Suprapubic skin (tissue), 4 donors: ENCODE results near the gene PATL1. TPM values are rescaled to one million over a fixed set of nuclear protein-coding genes. Genes with fewer than 3 reads are reported as not detected.
"Not testable (repeated sequence)": the region's sequence is repeated elsewhere in the genome, so short reads cannot be mapped to it uniquely, and the experiment has no call there.

Source experiments
- DNase-seq, 2 donors: peaks; one replicate each; pipeline ENCODE4 v3.0.0-alpha.2; 2019; ENCODE audit warnings: low spot score in 2 of 2
- H3K27ac ChIP-seq: fragments of 200-600 bp; sonication (generic); one replicate; pipeline ENCODE4 v1.5.1; 2019
- H3K27me3 ChIP-seq: fragments of 200-600 bp; sonication (generic); one replicate; pipeline ENCODE4 v1.5.1; 2019
- H3K36me3 ChIP-seq: fragments of 200-600 bp; sonication (generic); one replicate; pipeline ENCODE4 v1.5.1; 2019
- H3K4me1 ChIP-seq: fragments of 200-600 bp; sonication (generic); one replicate; pipeline ENCODE4 v1.5.1; 2019
- H3K4me3 ChIP-seq: fragments of 200-600 bp; sonication (generic); one replicate; pipeline ENCODE4 v1.5.1; 2019; ENCODE audit warnings: mild to moderate bottlenecking
- H3K9me3 ChIP-seq: fragments of 200-600 bp; sonication (generic); one replicate; pipeline ENCODE4 v1.5.1; 2019
- EP300 ChIP-seq: sonication (generic); formaldehyde crosslinking; IDR thresholded peaks from one replicate; pipeline ENCODE4 v1.6.1; 2017; ENCODE audit warnings: antibody characterized with exemption
- POLR2A ChIP-seq, 2 donors: fragments of 450-650 bp; IDR thresholded peaks; one replicate each; pipeline ENCODE4 v1.6.1; 2017; ENCODE audit warnings: antibody characterized with exemption in 2 of 2, mild to moderate bottlenecking in 2 of 2, moderate library complexity in 2 of 2
- POLR2AphosphoS5 ChIP-seq, 3 donors: sonication (generic); formaldehyde crosslinking; IDR thresholded peaks; one replicate each; pipeline ENCODE4 v1.6.1; 2017; ENCODE audit warnings: antibody characterized with exemption in 3 of 3
- WGBS: methylation state at CpG from one replicate; pipeline ENCODE4 v1.1.5; 2018; 5-methylcytosine and 5-hydroxymethylcytosine counted together
- total RNA-seq, 4 donors: library from RNA; depleted of rRNA; stranded (reverse); fragments of >200 nt; gene quantifications; one replicate each; pipeline ENCODE4 v1.1.0, GENCODE V29; 2016
- TF ChIP-seq, protein P1 (sequence below), 2 donors: fragments of 200-600 bp in 1 of 2; fragments of 450-650 bp in 1 of 2; sonication (generic) in 1 of 2; IDR thresholded peaks; one replicate each; pipeline ENCODE4 v1.5.1; 2016 to 2019; ENCODE audit warnings: antibody characterized with exemption in 2 of 2, mild to moderate bottlenecking in 1 of 2, moderate library complexity in 1 of 2

The PATL1 gene
- total RNA-seq, 4 donors from 2014 or later, result 14.3 to 23.2 (median 19.2) TPM

DNA sequence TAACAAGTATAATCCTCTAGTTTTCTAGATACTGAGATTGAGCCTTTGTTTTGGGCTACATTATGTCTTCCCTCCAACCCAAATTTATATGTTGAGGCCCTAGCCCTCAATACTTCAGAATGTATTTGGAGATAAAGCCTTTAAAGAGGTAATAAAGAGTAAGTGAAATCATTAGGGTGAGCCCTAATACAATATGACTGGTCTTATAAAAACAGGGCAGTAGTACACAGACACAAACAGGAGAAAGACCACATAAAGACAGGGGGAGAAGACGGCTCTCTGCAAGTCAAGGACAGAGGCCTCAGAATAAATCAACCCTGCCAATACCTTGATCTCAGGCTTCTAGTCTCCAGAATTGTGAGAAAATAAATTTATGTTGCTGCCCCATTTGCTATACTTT is 38.5 kb upstream of the PATL1 start:
- no peak for TF ChIP-seq EP300
- TF ChIP-seq, protein P1, sequence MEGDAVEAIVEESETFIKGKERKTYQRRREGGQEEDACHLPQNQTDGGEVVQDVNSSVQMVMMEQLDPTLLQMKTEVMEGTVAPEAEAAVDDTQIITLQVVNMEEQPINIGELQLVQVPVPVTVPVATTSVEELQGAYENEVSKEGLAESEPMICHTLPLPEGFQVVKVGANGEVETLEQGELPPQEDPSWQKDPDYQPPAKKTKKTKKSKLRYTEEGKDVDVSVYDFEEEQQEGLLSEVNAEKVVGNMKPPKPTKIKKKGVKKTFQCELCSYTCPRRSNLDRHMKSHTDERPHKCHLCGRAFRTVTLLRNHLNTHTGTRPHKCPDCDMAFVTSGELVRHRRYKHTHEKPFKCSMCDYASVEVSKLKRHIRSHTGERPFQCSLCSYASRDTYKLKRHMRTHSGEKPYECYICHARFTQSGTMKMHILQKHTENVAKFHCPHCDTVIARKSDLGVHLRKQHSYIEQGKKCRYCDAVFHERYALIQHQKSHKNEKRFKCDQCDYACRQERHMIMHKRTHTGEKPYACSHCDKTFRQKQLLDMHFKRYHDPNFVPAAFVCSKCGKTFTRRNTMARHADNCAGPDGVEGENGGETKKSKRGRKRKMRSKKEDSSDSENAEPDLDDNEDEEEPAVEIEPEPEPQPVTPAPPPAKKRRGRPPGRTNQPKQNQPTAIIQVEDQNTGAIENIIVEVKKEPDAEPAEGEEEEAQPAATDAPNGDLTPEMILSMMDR (IDR thresholded peaks at IDR 0.05), result no peak
- TF ChIP-seq POLR2A (IDR thresholded peaks at IDR 0.05), result no peak
- no peak for TF ChIP-seq POLR2AphosphoS5 (IDR thresholded peaks at IDR 0.05)
- Histone ChIP-seq H3K4me1 (no peaks in the 10 kb centered on the region), H3K4me3 (no peak overlapping the region), H3K27me3 (peaks cover 3% of the 10 kb centered on the region), H3K27ac (no peak overlapping the region), H3K36me3 (no peaks in the 10 kb centered on the region), H3K9me3 (no peaks in the 10 kb centered on the region)
- no peak for DNase-seq
- WGBS, result 90% methylated on average over 1 of the region's 1 CpG

DNA sequence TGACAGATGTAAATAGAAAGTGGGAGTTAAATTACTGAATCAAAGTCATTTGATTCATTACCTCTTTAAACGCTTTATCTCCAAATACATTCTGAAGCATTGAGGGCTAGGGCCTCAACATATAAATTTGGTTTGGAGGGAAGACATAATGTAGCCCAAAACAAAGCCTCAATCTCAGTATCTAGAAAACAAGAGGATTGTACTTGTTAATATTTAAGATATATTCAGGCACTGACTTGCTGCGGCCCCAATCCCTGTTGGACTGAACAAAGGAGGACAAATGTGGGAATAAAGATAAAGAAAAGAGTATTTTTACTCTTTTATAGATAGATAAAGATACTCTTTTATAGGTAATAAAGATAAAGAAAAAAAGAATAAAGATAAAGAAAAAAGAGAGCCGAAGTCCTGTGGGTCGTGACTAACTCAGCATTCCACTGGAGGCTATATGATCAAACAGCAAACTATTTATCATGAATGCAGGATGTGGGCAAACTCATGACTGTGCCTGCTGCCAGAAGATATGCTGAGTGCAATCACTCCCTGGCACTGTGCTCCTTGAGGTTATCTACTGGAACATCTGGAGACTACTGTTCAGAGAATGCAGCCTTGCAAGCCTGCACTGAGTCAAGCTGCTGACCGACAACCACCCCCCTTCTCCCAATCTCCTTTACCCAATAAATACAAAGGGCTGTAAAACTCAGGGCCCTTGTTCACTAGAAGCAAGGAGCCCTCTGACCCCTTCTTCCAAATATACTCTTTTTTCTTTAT is 37.9 kb upstream of the PATL1 start:
- no peak overlapping the region for H3K4me3 ChIP-seq
- DNase-seq, result no peak
- 64% methylated on average over 5 of the region's 5 CpGs for WGBS
- TF ChIP-seq, protein P1 (IDR thresholded peaks at IDR 0.05), result no peak
- no peak for TF ChIP-seq EP300
- TF ChIP-seq POLR2AphosphoS5 (IDR thresholded peaks at IDR 0.05), result no peak
- no peak for TF ChIP-seq POLR2A (IDR thresholded peaks at IDR 0.05)
- no peaks in the 10 kb centered on the region for H3K36me3 ChIP-seq
- H3K9me3 ChIP-seq, result no peaks in the 10 kb centered on the region
- H3K4me1 ChIP-seq, result no peaks in the 10 kb centered on the region
- no peak overlapping the region for H3K27ac ChIP-seq
- H3K27me3 ChIP-seq, result peaks cover 3% of the 10 kb centered on the region

DNA sequence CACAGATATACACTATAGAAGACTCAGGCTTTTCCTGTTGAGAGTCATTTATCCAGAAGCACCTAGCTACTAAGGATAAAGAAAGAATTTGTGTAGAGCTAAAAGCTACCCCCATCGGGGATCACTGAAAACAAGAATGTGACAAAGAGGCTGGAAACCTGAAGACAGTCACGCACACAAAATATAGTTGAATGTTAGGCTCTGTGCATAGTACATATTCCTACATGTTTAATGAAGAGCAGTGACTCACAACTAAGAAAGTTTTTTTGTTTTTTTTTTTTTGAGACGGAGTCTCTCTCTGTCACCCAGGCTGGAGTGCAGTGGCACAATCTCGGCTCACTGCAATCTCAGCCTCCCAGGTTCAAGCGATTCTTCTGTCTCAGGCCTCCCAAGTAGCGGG is 36.5 kb upstream of the PATL1 start:
- no peaks in the 10 kb centered on the region for H3K36me3 ChIP-seq
- no peak for DNase-seq
- TF ChIP-seq EP300 (no peak), POLR2A (IDR thresholded peaks at IDR 0.05) (no peak), POLR2AphosphoS5 (IDR thresholded peaks at IDR 0.05) (no peak)
- TF ChIP-seq, protein P1 (IDR thresholded peaks at IDR 0.05), result no peak
- peaks cover 3% of the 10 kb centered on the region for H3K27me3 ChIP-seq
- H3K4me3 ChIP-seq, result no peak overlapping the region
- H3K4me1 ChIP-seq, result no peaks in the 10 kb centered on the region
- WGBS, result 94% methylated on average over 6 of the region's 6 CpGs
- H3K27ac ChIP-seq, result no peak overlapping the region
- no peaks in the 10 kb centered on the region for H3K9me3 ChIP-seq

DNA sequence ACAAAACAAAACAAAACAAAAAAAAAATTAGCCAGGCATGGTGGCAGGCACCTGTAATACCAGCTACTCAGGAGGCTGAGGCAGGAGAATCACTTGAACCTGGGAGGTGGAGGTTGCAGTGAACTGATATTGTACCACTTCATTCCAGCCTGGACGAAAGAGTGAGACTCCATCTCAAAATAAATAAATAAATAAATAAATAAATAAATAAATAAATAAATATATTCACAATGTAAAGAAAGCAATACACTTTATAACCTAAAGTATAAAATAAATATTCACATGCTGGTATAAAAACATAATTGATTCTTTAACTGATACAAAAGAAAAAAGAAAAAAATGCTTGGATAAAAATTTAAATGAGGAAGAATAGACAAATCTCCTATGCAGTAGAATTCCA is 34.7 kb upstream of the PATL1 start:
- H3K36me3 ChIP-seq, H3K4me1 ChIP-seq, H3K27ac ChIP-seq, H3K27me3 ChIP-seq, H3K9me3 ChIP-seq, DNase-seq, H3K4me3 ChIP-seq: not testable (repeated sequence)
- 86% methylated on average over 1 of the region's 1 CpG for WGBS

DNA sequence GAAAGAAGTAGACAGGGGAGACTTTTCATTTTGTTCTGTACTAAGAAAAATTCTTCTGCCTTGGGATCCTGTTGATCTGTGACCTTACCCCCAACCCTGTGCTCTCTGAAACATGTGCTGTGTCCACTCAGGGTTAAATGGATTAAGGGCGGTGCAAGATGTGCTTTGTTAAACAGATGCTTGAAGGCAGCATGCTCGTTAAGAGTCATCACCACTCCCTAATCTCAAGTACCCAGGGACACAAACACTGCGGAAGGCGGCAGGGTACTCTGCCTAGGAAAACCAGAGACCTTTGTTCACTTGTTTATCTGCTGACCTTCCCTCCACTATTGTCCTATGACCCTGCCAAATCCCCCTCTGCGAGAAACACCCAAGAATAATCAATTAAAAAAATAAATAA is 31.3 kb upstream of the PATL1 start:
- H3K9me3 ChIP-seq, H3K27me3 ChIP-seq, H3K36me3 ChIP-seq, H3K4me1 ChIP-seq, H3K27ac ChIP-seq, DNase-seq, H3K4me3 ChIP-seq: not testable (repeated sequence)
- WGBS, result 87% methylated on average over 5 of the region's 5 CpGs

DNA sequence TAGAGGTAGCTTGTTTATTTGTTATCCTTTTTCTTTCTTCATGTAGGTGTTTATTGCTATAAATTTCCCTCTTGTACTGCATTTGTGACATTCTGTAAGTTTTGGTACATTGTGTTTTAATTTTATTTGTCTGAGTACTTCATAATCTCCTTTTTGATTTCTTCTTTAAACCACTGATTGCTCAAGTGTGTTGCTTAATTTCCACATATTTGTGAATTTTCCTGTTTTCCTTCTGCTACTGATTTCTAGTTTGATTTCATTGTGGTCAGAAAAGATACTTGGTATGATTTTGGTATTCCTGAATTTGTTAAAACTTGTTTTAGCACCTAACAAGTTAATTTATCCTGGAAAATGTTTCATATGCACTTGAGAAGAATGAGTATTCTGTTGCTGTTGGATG is 29.7 kb upstream of the PATL1 start:
- no peaks in the 10 kb centered on the region for H3K9me3 ChIP-seq
- no peak overlapping the region for H3K27ac ChIP-seq
- DNase-seq, result no peak
- H3K4me1 ChIP-seq, result no peaks in the 10 kb centered on the region
- no peak overlapping the region for H3K4me3 ChIP-seq
- H3K36me3 ChIP-seq, result no peaks in the 10 kb centered on the region
- peaks cover 3% of the 10 kb centered on the region for H3K27me3 ChIP-seq
- TF ChIP-seq POLR2AphosphoS5 (IDR thresholded peaks at IDR 0.05) (no peak), EP300 (no peak), POLR2A (IDR thresholded peaks at IDR 0.05) (no peak)
- TF ChIP-seq, protein P1 (IDR thresholded peaks at IDR 0.05), result no peak
